ENCODE data around the gene UIMC1. TPM values are rescaled to one million over a fixed set of nuclear protein-coding genes. Genes with fewer than 3 reads are reported as not detected.

The UIMC1 gene
- total RNA-seq, 6 experiments from 2014 or later: 8.4 to 15.6 (median 13.0) TPM

GRCh38 chr5:176895831-176896230, 110.7 kb downstream of the UIMC1 start:
- H3K27ac ChIP-seq: no peak overlapping the region
- WGBS (ENCODE audit: insufficient coverage, low coverage, low lambda C conversion rate, missing lambda C conversion rate): 80% methylated on average over 2 of the region's 4 CpGs
- DNase-seq (peak in 1 of 3 donors; percentile 43), ATAC-seq (peak in 1 of 4 donors; percentile 13)
- no peaks in the 10 kb centered on the region for H3K9me3 ChIP-seq
- TF ChIP-seq POLR2A (IDR thresholded peaks at IDR 0.05): no peak
- TF ChIP-seq CTCF (IDR thresholded peaks at IDR 0.05): no peak
- H3K4me1 ChIP-seq: no peaks in the 10 kb centered on the region
- no peak overlapping the region for H3K4me3 ChIP-seq
- no peaks in the 10 kb centered on the region for H3K36me3 ChIP-seq
- H3K27me3 ChIP-seq: no peaks in the 10 kb centered on the region
- intact Hi-C loops (cut with DNase I): no loop called here

GRCh38 chr5:176894298-176894697, 112.3 kb downstream of the UIMC1 start:
- TF ChIP-seq CTCF (IDR thresholded peaks at IDR 0.05): no peak
- TF ChIP-seq POLR2A (IDR thresholded peaks at IDR 0.05): no peak
- no peaks in the 10 kb centered on the region for H3K27me3 ChIP-seq
- 83% methylated on average over 3 of the region's 6 CpGs for WGBS (ENCODE audit: insufficient coverage, low coverage, low lambda C conversion rate, missing lambda C conversion rate)
- H3K9me3 ChIP-seq: no peaks in the 10 kb centered on the region
- peak in 1 of 3 donors; percentile 40 for DNase-seq
- no peaks in the 10 kb centered on the region for H3K36me3 ChIP-seq
- intact Hi-C loops (cut with DNase I): no loop called here
- ATAC-seq: no peak
- no peak overlapping the region for H3K4me3 ChIP-seq
- H3K4me1 ChIP-seq: no peaks in the 10 kb centered on the region
- H3K27ac ChIP-seq: no peak overlapping the region

- TF ChIP-seq CTCF (IDR thresholded peaks at IDR 0.05) (no peak), POLR2A (IDR thresholded peaks at IDR 0.05) (no peak)
- no peak overlapping the region for H3K27ac ChIP-seq
- 60% methylated on average over 3 of the region's 3 CpGs for WGBS (ENCODE audit: insufficient coverage, low coverage, low lambda C conversion rate, missing lambda C conversion rate)
- no peaks in the 10 kb centered on the region for H3K27me3 ChIP-seq
- H3K4me1 ChIP-seq: no peaks in the 10 kb centered on the region
- DNase-seq: peak in 1 of 3 donors; percentile 36
- no peaks in the 10 kb centered on the region for H3K36me3 ChIP-seq
- H3K4me3 ChIP-seq: no peak overlapping the region
- no peaks in the 10 kb centered on the region for H3K9me3 ChIP-seq
- intact Hi-C loops (cut with DNase I): no loop called here
- no peak for ATAC-seq
Observed at GRCh38 chr5:176892663-176893062, 113.9 kb downstream of the UIMC1 start.

GRCh38 chr5:176891331-176891958, 115.1 kb downstream of the UIMC1 start:
- Histone ChIP-seq H3K27ac (no peak overlapping the region), H3K36me3 (no peaks in the 10 kb centered on the region), H3K4me3 (no peak overlapping the region), H3K9me3 (no peaks in the 10 kb centered on the region), H3K27me3 (no peaks in the 10 kb centered on the region), H3K4me1 (no peaks in the 10 kb centered on the region)
- 48% methylated on average over 3 of the region's 9 CpGs for WGBS (ENCODE audit: insufficient coverage, low coverage, low lambda C conversion rate, missing lambda C conversion rate)
- TF ChIP-seq POLR2A (IDR thresholded peaks at IDR 0.05): no peak
- TF ChIP-seq CTCF (IDR thresholded peaks at IDR 0.05): no peak
- ATAC-seq (no peak), DNase-seq (peak in 1 of 3 donors; percentile 33)
- intact Hi-C loops (cut with DNase I): no loop called here

Data from right lobe of liver (tissue), 6 donors.